Uterine smooth muscle cell (primary cell): Measurements from ENCODE around the gene EP300. TPM values are rescaled to one million over a fixed set of nuclear protein-coding genes. Genes with fewer than 3 reads are reported as not detected.

ENCODE experiments used
- total RNA-seq: library from RNA; depleted of rRNA; stranded (reverse); fragments of >200 nt; gene quantifications from 2 replicates; pipeline ENCODE4 v1.2.3, GENCODE V29; 2014

Gene EP300
- 35.2 and 36.9 TPM in 2 replicates for total RNA-seq

DNA sequence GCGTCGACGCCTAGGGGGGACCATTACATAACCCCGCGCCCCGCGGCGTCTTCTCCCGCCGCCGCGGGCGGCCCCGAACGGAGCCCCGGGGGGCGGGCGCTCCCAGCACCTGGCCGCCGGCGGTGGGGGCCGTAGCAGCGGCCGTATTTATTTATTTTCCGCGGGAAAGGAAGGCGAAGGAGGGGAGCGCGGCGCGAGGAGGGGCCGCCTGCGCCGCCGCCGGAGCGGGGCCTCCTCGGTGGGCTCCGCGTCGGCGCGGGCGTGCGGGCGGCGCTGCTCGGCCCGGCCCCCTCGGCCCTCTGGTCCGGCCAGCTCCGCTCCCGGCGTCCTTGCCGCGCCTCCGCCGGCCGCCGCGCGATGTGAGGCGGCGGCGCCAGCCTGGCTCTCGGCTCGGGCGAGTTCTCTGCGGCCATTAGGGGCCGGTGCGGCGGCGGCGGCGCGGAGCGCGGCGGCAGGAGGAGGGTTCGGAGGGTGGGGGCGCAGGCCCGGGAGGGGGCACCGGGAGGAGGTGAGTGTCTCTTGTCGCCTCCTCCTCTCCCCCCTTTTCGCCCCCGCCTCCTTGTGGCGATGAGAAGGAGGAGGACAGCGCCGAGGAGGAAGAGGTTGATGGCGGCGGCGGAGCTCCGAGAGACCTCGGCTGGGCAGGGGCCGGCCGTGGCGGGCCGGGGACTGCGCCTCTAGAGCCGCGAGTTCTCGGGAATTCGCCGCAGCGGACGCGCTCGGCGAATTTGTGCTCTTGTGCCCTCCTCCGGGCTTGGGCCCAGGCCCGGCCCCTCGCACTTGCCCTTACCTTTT lies at the start of gene EP300:
Gene EP300, plus strand, starts transcription at position 570 of the 795 bp plus-strand sequence. CDS start 413 bp downstream, outside the sequence.

DNA sequence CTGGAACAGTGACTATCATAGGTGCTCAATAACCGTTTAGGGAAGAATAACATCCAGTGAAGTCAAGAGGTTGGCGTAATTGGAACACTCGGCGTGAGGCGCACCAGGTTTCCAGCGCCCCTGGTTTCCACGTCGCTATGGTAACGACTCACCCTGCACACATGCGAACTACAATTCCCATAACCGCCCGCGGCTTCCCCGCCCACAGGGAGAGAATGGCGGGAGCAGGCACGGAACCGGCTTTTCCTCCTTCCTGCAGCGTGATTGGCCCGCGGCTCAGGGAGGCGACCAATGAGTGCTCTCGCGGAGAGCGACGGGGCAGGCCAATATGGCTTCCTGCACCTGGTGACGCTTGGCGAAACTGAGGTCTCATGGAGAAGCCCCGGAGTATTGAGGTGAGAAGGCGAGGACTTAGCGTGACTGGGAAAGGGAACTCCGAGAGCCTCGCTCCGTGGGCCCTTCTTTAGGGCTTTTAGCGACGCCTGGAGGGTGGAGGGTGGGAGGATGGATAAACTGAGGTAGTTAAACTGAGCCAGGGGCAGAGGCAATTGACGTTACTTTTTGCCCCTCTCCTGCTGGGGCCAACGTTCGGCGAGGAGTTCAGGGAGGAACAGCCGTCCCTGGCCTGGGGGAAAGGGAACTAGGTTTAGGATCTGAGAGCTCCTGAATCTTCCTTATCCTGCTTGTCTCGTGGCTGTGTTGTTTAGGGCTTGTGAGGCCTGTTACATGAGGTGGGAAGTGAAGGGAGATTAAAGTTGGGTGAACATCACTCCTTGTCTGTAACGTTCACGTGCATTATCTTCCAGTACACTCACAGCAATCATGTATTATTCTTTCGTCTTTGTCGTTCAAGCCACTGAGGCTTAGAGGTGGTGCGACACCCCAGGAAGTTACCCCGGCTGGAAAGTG lies 112.9 kb downstream of the EP300 start, which contains the start of gene L3MBTL2:
Gene L3MBTL2, plus strand, starts transcription at position 321 of the 909 bp plus-strand sequence. Its CDS starts 51 bp downstream, at position 372.

Other genes with a start within 250 kb of the EP300 start
- 213 and 321 TPM in 2 replicates for gene ST13, start 236.0 kb upstream of the EP300 start, total RNA-seq
- gene XPNPEP3, start 235.4 kb upstream of the EP300 start, total RNA-seq = 7.4 and 9.5 TPM in 2 replicates
- gene DNAJB7, start 230.5 kb upstream of the EP300 start, total RNA-seq = not detected in 2 replicates
- gene RBX1, start 141.2 kb upstream of the EP300 start, total RNA-seq = 64.6 and 87.8 TPM in 2 replicates
- gene L3MBTL2, start 112.7 kb downstream of the EP300 start, total RNA-seq = 21.1 and 28.9 TPM in 2 replicates
- 0.33 and 1.4 TPM in 2 replicates for gene CHADL, start 148.3 kb downstream of the EP300 start, total RNA-seq
- 48.1 and 116 TPM in 2 replicates for gene RANGAP1, start 193.6 kb downstream of the EP300 start, total RNA-seq
- gene ZC3H7B, start 208.9 kb downstream of the EP300 start, total RNA-seq = 38.8 and 44.1 TPM in 2 replicates